ENCODE measurements around the gene MPP3. TPM values are rescaled to one million over a fixed set of nuclear protein-coding genes. Genes with fewer than 3 reads are reported as not detected.

MPP3 gene
- total RNA-seq, 2 experiments from 2014 or later, result not detected

GRCh38 chr17:43857141-43857540 is 24.2 kb upstream of the MPP3 start:
- ChIA-PET POLR2A (no interaction called here), CTCF (interaction anchor here (1.1 to 2.4 kb wide), 3 partner anchors 11 to 162 kb away, joined by 3 to 8 read pairs (median 7); partner anchors contain the start of gene CD300LG)
- Mint-ChIP-seq H3K27ac (no peak overlapping the region), H3K4me1 (no peaks in the 10 kb centered on the region), H3K4me3 (no peak overlapping the region), H3K9me3 (no peaks in the 10 kb centered on the region), H3K27me3 (peaks cover 2% of the 10 kb centered on the region), H3K36me3 (ENCODE audit: low read depth) (no peaks in the 10 kb centered on the region)
- no peak for DNase-seq

DNA sequence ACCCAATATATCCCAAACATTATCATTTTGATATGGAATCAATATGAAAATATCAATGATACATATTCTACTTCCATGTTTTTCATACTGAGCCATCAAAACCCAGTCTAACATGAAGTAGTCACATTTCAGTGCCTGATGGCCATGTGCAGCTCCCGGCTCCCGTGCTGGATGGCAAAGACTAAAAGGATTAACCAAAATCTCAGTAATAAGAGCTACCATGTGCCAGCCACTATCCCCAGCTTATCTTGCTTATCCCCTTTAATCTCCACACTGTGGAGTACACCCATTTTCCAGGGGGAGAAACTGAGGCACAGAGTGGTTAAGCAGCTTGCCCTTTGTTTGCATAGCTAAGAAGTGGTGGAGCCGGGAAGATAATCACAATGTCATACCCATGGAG is 23.2 kb upstream of the MPP3 start:
- H3K36me3 Mint-ChIP-seq (ENCODE audit: low read depth), result no peaks in the 10 kb centered on the region
- DNase-seq, result no peak
- POLR2A ChIA-PET, result no interaction called here
- no peak overlapping the region for H3K4me3 Mint-ChIP-seq
- no peak overlapping the region for H3K27ac Mint-ChIP-seq
- no peaks in the 10 kb centered on the region for H3K9me3 Mint-ChIP-seq
- CTCF ChIA-PET, result interaction anchor here (1.8 to 2.4 kb wide), 2 partner anchors 10 to 22 kb away, joined by 7 to 8 read pairs; partner anchors contain the start of gene CD300LG
- H3K4me1 Mint-ChIP-seq, result no peaks in the 10 kb centered on the region
- H3K27me3 Mint-ChIP-seq, result peaks cover 2% of the 10 kb centered on the region

- Mint-ChIP-seq H3K36me3 (ENCODE audit: low read depth) (no peaks in the 10 kb centered on the region), H3K27me3 (peaks cover 2% of the 10 kb centered on the region), H3K27ac (no peak overlapping the region), H3K9me3 (no peaks in the 10 kb centered on the region), H3K4me1 (no peaks in the 10 kb centered on the region), H3K4me3 (no peak overlapping the region)
- ChIA-PET POLR2A (no interaction called here), CTCF (interaction anchor here (1.6 kb wide), 1 partner anchor 9 kb away, joined by 6 read pairs; no protein-coding TSS in a partner anchor)
- DNase-seq, result no peak
Measured at GRCh38 chr17:43855061-43855460, 22.1 kb upstream of the MPP3 start.

DNA sequence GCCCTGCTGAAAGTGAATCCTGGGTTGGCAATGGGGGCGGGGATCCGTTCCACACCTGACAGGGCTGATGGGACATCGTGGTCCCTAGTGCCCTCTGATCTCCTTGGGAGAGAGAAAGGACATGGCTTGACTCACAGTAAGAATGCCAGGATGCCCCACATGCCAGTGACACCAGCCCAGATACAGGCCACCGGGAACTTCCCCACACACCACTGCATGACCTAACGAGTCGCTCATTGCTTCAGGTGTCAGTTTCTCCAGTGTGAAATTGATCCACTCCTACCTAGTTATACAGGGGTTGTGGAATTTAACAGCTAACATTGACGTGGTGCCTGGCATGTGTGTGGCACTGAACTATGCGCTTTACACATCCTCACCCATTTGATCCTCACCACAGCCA is 21.6 kb upstream of the MPP3 start:
- Mint-ChIP-seq H3K4me3 (no peak overlapping the region), H3K9me3 (no peaks in the 10 kb centered on the region), H3K27me3 (peaks cover 2% of the 10 kb centered on the region), H3K27ac (no peak overlapping the region), H3K36me3 (ENCODE audit: low read depth) (no peaks in the 10 kb centered on the region), H3K4me1 (no peaks in the 10 kb centered on the region)
- ChIA-PET POLR2A (no interaction called here), CTCF (interaction anchor here (1.6 kb wide), 1 partner anchor 8 kb away, joined by 6 read pairs; no protein-coding TSS in a partner anchor)
- no peak for DNase-seq

- peaks cover 2% of the 10 kb centered on the region for H3K27me3 Mint-ChIP-seq
- no peaks in the 10 kb centered on the region for H3K9me3 Mint-ChIP-seq
- no peak overlapping the region for H3K27ac Mint-ChIP-seq
- POLR2A ChIA-PET, result no interaction called here
- H3K4me1 Mint-ChIP-seq, result no peaks in the 10 kb centered on the region
- no peak for DNase-seq
- CTCF ChIA-PET, result interaction anchor here (0.6 to 1.4 kb wide), 3 partner anchors 11 to 31 kb away, joined by 3 read pairs; no protein-coding TSS in a partner anchor
- no peaks in the 10 kb centered on the region for H3K36me3 Mint-ChIP-seq (ENCODE audit: low read depth)
- H3K4me3 Mint-ChIP-seq, result no peak overlapping the region
Measured at GRCh38 chr17:43853546-43853945, 20.6 kb upstream of the MPP3 start.

- ChIA-PET CTCF (interaction anchor here (1.4 kb wide), 1 partner anchor 12 kb away, joined by 3 read pairs; no protein-coding TSS in a partner anchor), POLR2A (no interaction called here)
- Mint-ChIP-seq H3K4me3 (no peak overlapping the region), H3K27me3 (peaks cover 3% of the 10 kb centered on the region), H3K9me3 (no peaks in the 10 kb centered on the region), H3K27ac (no peak overlapping the region), H3K36me3 (ENCODE audit: low read depth) (no peaks in the 10 kb centered on the region), H3K4me1 (no peaks in the 10 kb centered on the region)
- DNase-seq, result no peak
Measured at GRCh38 chr17:43852571-43852970, 19.6 kb upstream of the MPP3 start.

DNA sequence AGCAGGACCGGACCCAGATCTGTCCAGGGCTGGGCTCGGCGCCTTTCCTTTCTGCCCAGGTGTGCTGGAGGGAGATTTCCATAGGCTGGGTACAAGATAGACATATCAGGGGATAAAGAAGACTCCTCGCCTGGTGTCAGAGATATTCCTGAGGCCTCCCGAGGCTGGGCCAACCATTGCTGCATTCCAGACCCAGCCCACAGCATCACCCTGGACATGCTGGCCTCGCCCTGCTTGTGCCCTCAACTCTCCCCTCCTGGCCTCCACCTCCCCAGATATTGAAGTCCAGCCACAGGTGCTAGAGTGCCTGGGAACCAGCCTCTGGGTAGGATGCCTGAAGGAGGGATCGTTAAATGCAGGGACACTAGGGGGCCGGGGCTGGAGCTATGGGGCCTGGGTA is 16.2 kb upstream of the MPP3 start:
- DNase-seq, result no peak
- Mint-ChIP-seq H3K9me3 (no peaks in the 10 kb centered on the region), H3K4me3 (no peak overlapping the region), H3K4me1 (no peaks in the 10 kb centered on the region), H3K36me3 (ENCODE audit: low read depth) (no peaks in the 10 kb centered on the region), H3K27me3 (peaks cover 9% of the 10 kb centered on the region), H3K27ac (no peak overlapping the region)
- POLR2A ChIA-PET, result no interaction called here
- CTCF ChIA-PET, result interaction anchor here (0.6 kb wide), 1 partner anchor 155 kb away, joined by 4 read pairs; no protein-coding TSS in a partner anchor

DNA sequence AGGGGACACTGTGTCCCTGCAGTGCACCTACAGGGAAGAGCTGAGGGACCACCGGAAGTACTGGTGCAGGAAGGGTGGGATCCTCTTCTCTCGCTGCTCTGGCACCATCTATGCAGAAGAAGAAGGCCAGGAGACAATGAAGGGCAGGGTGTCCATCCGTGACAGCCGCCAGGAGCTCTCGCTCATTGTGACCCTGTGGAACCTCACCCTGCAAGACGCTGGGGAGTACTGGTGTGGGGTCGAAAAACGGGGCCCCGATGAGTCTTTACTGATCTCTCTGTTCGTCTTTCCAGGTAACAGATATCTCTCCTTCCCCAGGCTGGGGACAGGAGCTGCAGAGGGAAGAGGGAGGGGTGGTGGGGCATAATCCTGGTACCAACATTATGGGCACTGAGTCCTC is 15.7 kb upstream of the MPP3 start:
- no peak overlapping the region for H3K4me3 Mint-ChIP-seq

DNA sequence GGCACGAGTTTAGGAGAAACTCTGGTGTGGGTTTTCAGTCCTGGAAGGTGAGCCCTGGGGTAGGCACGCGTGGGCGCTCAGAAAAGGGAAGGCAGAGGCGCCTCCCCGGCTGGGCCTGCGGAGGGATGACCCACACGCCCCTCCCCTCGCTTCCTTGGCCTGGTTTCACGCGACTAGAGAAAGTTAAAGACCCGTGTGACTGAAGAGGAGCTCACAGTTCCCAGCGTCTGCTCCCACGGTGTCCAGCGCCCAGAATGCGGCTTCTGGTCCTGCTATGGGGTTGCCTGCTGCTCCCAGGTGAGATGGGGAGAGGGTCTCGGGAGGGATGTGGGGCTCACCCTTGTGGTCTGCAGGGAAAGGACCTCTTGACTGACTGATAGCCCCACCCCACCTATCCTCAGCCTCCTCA is 14.0 kb upstream of the MPP3 start, which contains the start of gene CD300LG:
TSS of gene CD300LG (plus strand) at position 214 of the 409 bp plus-strand sequence. CDS start at position 255, 41 bp downstream.
- H3K4me1 Mint-ChIP-seq, result no peaks in the 10 kb centered on the region
- no peak for DNase-seq
- H3K9me3 Mint-ChIP-seq, result no peaks in the 10 kb centered on the region
- H3K36me3 Mint-ChIP-seq (ENCODE audit: low read depth), result no peaks in the 10 kb centered on the region
- H3K27me3 Mint-ChIP-seq, result peaks cover 13% of the 10 kb centered on the region
- no peak within 1 kb of the TSS for H3K4me3 Mint-ChIP-seq
- ChIA-PET CTCF (interaction anchor here (1.1 to 1.9 kb wide), 7 partner anchors 8 to 284 kb away, joined by 3 to 7 read pairs (median 6); no protein-coding TSS in a partner anchor), POLR2A (no interaction called here)
- H3K27ac Mint-ChIP-seq, result no peak within 1 kb of the TSS

More for the DNA sequence above, 15.7 kb upstream of the MPP3 start:
- no peak for DNase-seq
- Mint-ChIP-seq H3K4me1 (no peaks in the 10 kb centered on the region), H3K9me3 (no peaks in the 10 kb centered on the region), H3K27me3 (peaks cover 9% of the 10 kb centered on the region), H3K27ac (no peak overlapping the region), H3K36me3 (ENCODE audit: low read depth) (no peaks in the 10 kb centered on the region)
- CTCF ChIA-PET, result no interaction called here
- POLR2A ChIA-PET, result no interaction called here

DNA sequence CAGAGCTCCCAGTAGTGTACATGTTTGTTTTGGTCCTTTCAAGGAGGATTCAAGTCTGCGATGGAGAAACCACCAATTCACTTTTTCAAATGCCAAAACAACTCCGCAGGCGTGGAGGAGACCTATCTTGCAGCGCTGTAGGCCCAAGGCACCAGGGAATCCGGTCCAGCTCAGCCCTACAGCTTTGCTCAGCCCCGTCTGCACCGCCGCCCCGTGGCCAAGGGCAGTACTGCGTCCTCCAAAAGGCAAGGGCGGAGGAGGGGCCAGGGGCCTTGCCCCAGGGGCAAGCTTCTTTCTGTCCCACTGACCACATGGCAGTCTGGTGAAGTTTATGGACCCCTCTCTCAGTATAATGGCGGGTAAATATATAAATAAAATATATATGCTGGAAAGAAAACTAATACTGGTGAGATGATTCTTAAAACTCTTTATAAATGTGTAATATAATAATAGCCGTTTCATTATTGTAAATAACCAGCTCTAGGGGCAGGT is 13.3 kb upstream of the MPP3 start:
- Mint-ChIP-seq H3K27ac (no peak overlapping the region), H3K27me3 (peaks cover 15% of the 10 kb centered on the region), H3K36me3 (ENCODE audit: low read depth) (no peaks in the 10 kb centered on the region), H3K9me3 (no peaks in the 10 kb centered on the region), H3K4me1 (no peaks in the 10 kb centered on the region), H3K4me3 (no peak overlapping the region)
- CTCF ChIA-PET, result interaction anchor here (0.6 to 1.9 kb wide), 11 partner anchors 8 to 303 kb away, joined by 3 to 7 read pairs (median 4); no protein-coding TSS in a partner anchor
- POLR2A ChIA-PET, result no interaction called here
- DNase-seq, result peak; percentile 75

DNA sequence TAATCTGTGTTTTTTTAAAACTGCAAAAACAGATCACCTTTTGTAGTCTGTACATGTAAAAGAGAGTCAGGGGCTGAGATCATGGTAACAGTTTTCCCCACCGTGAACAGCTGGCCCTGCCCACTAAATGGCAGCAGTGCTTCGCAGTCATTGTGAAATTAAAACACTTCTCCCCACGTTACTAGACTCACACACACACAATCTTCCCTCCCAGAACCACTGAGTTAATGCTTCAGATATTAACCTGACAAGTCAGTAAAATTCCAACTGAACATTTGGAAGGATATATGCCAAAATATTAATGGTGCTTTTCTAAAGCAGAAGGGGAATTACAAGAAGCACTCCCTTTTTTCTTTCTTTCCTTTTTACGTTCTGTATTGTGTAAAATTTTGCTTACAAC is 12.8 kb upstream of the MPP3 start:
- no peak for DNase-seq
- H3K36me3 Mint-ChIP-seq (ENCODE audit: low read depth), result no peaks in the 10 kb centered on the region
- H3K27me3 Mint-ChIP-seq, result peaks cover 15% of the 10 kb centered on the region
- no peak overlapping the region for H3K4me3 Mint-ChIP-seq
- CTCF ChIA-PET, result interaction anchor here (0.6 to 1.9 kb wide), 11 partner anchors 8 to 302 kb away, joined by 3 to 7 read pairs (median 4); no protein-coding TSS in a partner anchor
- no peaks in the 10 kb centered on the region for H3K4me1 Mint-ChIP-seq
- POLR2A ChIA-PET, result no interaction called here
- H3K9me3 Mint-ChIP-seq, result no peaks in the 10 kb centered on the region
- no peak overlapping the region for H3K27ac Mint-ChIP-seq

DNA sequence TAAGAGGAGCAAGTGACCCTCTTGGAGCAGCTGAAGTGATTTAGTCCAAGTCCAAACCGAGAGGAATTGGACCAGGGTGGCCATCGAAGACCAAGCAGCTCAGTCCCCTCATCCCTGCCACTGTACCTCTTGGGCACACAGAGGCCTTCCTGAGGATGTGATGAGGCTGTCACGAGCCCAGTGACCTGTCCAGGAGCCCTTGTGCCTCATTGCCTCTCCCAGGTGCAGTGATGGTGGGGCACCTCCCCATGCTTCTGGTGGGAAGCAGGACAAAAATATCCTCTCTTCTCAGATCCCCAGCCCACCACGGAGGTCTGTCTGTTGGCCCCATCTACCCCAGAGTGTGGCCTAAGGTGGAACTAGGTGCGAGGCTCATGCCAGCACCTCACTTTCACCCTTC is 11.3 kb upstream of the MPP3 start:
- H3K4me3 Mint-ChIP-seq, result no peak overlapping the region
- no peak overlapping the region for H3K27ac Mint-ChIP-seq
- no peaks in the 10 kb centered on the region for H3K36me3 Mint-ChIP-seq (ENCODE audit: low read depth)
- ChIA-PET CTCF (no interaction called here), POLR2A (no interaction called here)
- DNase-seq, result no peak
- no peaks in the 10 kb centered on the region for H3K4me1 Mint-ChIP-seq
- H3K27me3 Mint-ChIP-seq, result peaks cover 23% of the 10 kb centered on the region
- no peaks in the 10 kb centered on the region for H3K9me3 Mint-ChIP-seq

DNA sequence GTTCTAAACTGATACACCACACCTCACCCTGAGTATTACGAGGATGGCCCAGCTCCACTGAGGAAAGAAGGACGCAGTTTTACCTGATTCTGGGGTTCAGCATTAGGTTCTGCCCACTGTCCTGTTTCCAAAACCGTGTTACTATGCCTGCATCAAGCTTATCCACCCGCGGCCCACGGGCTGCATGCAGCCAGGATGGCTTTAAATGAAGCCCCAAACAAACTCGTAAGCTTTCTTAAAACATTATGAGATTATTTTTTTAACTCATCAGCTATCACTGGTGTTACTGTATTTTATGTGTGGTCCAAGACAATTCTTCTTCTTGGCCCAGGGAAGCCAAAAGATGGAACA is 10.0 kb upstream of the MPP3 start:
- Mint-ChIP-seq H3K9me3 (no peaks in the 10 kb centered on the region), H3K4me3 (no peak overlapping the region), H3K36me3 (ENCODE audit: low read depth) (no peaks in the 10 kb centered on the region), H3K27me3 (peaks cover 23% of the 10 kb centered on the region), H3K27ac (peak overlapping the region; percentile 55), H3K4me1 (no peaks in the 10 kb centered on the region)
- ChIA-PET CTCF (interaction anchor here (0.6 kb wide), 1 partner anchor 620 kb away, joined by 3 read pairs; no protein-coding TSS in a partner anchor), POLR2A (no interaction called here)
- no peak for DNase-seq

All from activated CD4-positive, alpha-beta T cell treated with anti-CD3 and anti-CD28 coated beads, Interleukin-2, amount 10 ng/mL, durations not matched to agents 7 days and 5 days (primary cell).